ENCODE measurements around the gene LHX1. TPM values are rescaled to one million over a fixed set of nuclear protein-coding genes. Genes with fewer than 3 reads are reported as not detected.

The LHX1 gene
- total and polyA plus RNA-seq, 2 of the 8 experiments (the other 6 are each of a cell fraction or from before 2014, with no cell fraction given) = 0.26 to 0.93 TPM

GRCh38 chr17:36888236-36888951, 48.9 kb upstream of the LHX1 start (continued):
- TF ChIP-seq TAF7 (optimal IDR thresholded peaks at IDR 0.05; ENCODE audit: borderline replicate concordance, low read depth, low read length) = no peak
- no peak for TF ChIP-seq SUZ12 (IDR thresholded peaks at IDR 0.05; ENCODE audit: low read length)
- TF ChIP-seq RNF2 (IDR thresholded peaks at IDR 0.05; ENCODE audit: borderline replicate concordance, low read depth, low read length, missing control alignments, poor library complexity, severe bottlenecking) = no peak

All from H1 (cell line).